GM23338 (cell line): Measurements from ENCODE around the gene GADL1.

Experiments
- CREB1 ChIP-seq: fragments of 250-450 bp; sonication (Bioruptor Pico); IDR thresholded peaks from 2 replicates; pipeline ENCODE4 v1.5.0; 2020; ENCODE audit warnings: low read depth, mild to moderate bottlenecking, moderate library complexity
- ETS1 ChIP-seq: IDR thresholded peaks from 2 replicates; pipeline ENCODE4 v1.6.1; 2016; ENCODE audit warnings: antibody characterized with exemption
- EZH2 ChIP-seq: fragments of 200-600 bp; sonication (generic); IDR thresholded peaks from one replicate; pipeline ENCODE4 v1.8.0; 2017; ENCODE audit warnings: antibody characterized with exemption, mild to moderate bottlenecking, low read depth; ENCODE audit not compliant: unreplicated experiment
- JUNB ChIP-seq: IDR thresholded peaks from one replicate; pipeline ENCODE4 v1.6.1; 2016; ENCODE audit warnings: antibody characterized with exemption; ENCODE audit not compliant: unreplicated experiment
- POLR2AphosphoS5 ChIP-seq: IDR thresholded peaks from 2 replicates; pipeline ENCODE4 v1.6.1; 2016; ENCODE audit warnings: antibody characterized with exemption, low read depth
- ZNF331 ChIP-seq: fragments of 250-450 bp; sonication (Bioruptor Pico); IDR thresholded peaks from 2 replicates; pipeline ENCODE4 v1.5.0; 2020; ENCODE audit warnings: low read depth, mild to moderate bottlenecking, moderate library complexity
- TF ChIP-seq, protein P1 (sequence below), 2 experiments: fragments of 200-600 bp in 1 of 2; sonication (generic) in 1 of 2; conservative IDR thresholded peaks; 2 replicates each; pipeline versions ENCODE4 v1.5.1 to v1.6.1; 2016 to 2017; ENCODE audit warnings: antibody characterized with exemption in 2 of 2, low read depth in 2 of 2, mild to moderate bottlenecking in 2 of 2, moderate library complexity in 1 of 2

- no peak for TF ChIP-seq ETS1
- TF ChIP-seq POLR2AphosphoS5 = no peak
- TF ChIP-seq, protein P1, sequence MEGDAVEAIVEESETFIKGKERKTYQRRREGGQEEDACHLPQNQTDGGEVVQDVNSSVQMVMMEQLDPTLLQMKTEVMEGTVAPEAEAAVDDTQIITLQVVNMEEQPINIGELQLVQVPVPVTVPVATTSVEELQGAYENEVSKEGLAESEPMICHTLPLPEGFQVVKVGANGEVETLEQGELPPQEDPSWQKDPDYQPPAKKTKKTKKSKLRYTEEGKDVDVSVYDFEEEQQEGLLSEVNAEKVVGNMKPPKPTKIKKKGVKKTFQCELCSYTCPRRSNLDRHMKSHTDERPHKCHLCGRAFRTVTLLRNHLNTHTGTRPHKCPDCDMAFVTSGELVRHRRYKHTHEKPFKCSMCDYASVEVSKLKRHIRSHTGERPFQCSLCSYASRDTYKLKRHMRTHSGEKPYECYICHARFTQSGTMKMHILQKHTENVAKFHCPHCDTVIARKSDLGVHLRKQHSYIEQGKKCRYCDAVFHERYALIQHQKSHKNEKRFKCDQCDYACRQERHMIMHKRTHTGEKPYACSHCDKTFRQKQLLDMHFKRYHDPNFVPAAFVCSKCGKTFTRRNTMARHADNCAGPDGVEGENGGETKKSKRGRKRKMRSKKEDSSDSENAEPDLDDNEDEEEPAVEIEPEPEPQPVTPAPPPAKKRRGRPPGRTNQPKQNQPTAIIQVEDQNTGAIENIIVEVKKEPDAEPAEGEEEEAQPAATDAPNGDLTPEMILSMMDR (conservative IDR thresholded peaks at IDR 0.05; ENCODE audit: low read depth in 2 of 2) = no peak
- TF ChIP-seq CREB1 (CRISPR knock-in tag) = no peak
- no peak for TF ChIP-seq ZNF331
- no peak for TF ChIP-seq JUNB
- no peak for TF ChIP-seq EZH2
Measured at GRCh38 chr3:30730967-30731366, 163.5 kb downstream of the GADL1 start.
